NCI-H2107 treated with DMSO at 0.1 percent for 48 hours (cell line): ENCODE data around the gene LETMD1.
A peak's percentile ranks its signal among the peaks of the same experiment; 100 is the strongest.
"Not testable (repeated sequence)": the region's sequence is repeated elsewhere in the genome, so short reads cannot be mapped to it uniquely, and the experiment has no call there.

Experiments
- DNase-seq: peaks from one replicate; lab custom pipeline; 2025; ENCODE audit not compliant: unreplicated experiment; lab: John Stamatoyannopoulos, UW

LETMD1 gene

GRCh38 chr12:51047655-51048540, at the start of gene LETMD1:
Gene LETMD1 (plus strand): TSS chr12:51048327. CDS start chr12:51048357, 30 bp downstream.
- DNase-seq: peak; percentile 99

GRCh38 chr12:50999093-50999492, 49.0 kb upstream of the LETMD1 start:
- DNase-seq: no peak

- DNase-seq: no peak
These were observed 47.9 kb upstream of the LETMD1 start for GRCh38 chr12:51000245-51000644.

GRCh38 chr12:51001799-51002198, 46.3 kb upstream of the LETMD1 start:
- no peak for DNase-seq

GRCh38 chr12:51004504-51004903, 43.6 kb upstream of the LETMD1 start:
- no peak for DNase-seq

- no peak for DNase-seq
These were observed 43.1 kb upstream of the LETMD1 start for GRCh38 chr12:51005030-51005429.

- no peak for DNase-seq
These were observed 42.5 kb upstream of the LETMD1 start for GRCh38 chr12:51005671-51006070.

GRCh38 chr12:51008329-51009055, 39.6 kb upstream of the LETMD1 start:
- DNase-seq: no peak

GRCh38 chr12:51009056-51009440, 39.1 kb upstream of the LETMD1 start:
- DNase-seq: no peak

GRCh38 chr12:51011955-51012354, 36.2 kb upstream of the LETMD1 start:
- no peak for DNase-seq

- no peak for DNase-seq
These were observed 35.4 kb upstream of the LETMD1 start for GRCh38 chr12:51012570-51013236.

GRCh38 chr12:51013441-51013840, 34.7 kb upstream of the LETMD1 start:
- DNase-seq: no peak

GRCh38 chr12:51014467-51014866, 33.7 kb upstream of the LETMD1 start:
- not testable (repeated sequence) for DNase-seq

- DNase-seq: no peak
These were observed 30.7 kb upstream of the LETMD1 start for GRCh38 chr12:51017452-51017851.

GRCh38 chr12:51018956-51019355, 29.2 kb upstream of the LETMD1 start:
- DNase-seq: no peak

- DNase-seq: no peak
These were observed 28.2 kb upstream of the LETMD1 start for GRCh38 chr12:51019927-51020326.

GRCh38 chr12:51020448-51021182, 27.5 kb upstream of the LETMD1 start:
- DNase-seq: peak; percentile 75

- no peak for DNase-seq
These were observed 26.4 kb upstream of the LETMD1 start for GRCh38 chr12:51021694-51022093.

GRCh38 chr12:51023625-51024382, 24.3 kb upstream of the LETMD1 start:
- DNase-seq: no peak

GRCh38 chr12:51025338-51025835, 22.7 kb upstream of the LETMD1 start:
- peak; percentile 49 for DNase-seq
